ENCODE measurements around the gene PKP3. TPM values are rescaled to one million over a fixed set of nuclear protein-coding genes. Genes with fewer than 3 reads are reported as not detected.

Gene PKP3
- total and polyA plus RNA-seq, 12 donors, result 0.13 to 3.0 (median 0.72) TPM

DNA sequence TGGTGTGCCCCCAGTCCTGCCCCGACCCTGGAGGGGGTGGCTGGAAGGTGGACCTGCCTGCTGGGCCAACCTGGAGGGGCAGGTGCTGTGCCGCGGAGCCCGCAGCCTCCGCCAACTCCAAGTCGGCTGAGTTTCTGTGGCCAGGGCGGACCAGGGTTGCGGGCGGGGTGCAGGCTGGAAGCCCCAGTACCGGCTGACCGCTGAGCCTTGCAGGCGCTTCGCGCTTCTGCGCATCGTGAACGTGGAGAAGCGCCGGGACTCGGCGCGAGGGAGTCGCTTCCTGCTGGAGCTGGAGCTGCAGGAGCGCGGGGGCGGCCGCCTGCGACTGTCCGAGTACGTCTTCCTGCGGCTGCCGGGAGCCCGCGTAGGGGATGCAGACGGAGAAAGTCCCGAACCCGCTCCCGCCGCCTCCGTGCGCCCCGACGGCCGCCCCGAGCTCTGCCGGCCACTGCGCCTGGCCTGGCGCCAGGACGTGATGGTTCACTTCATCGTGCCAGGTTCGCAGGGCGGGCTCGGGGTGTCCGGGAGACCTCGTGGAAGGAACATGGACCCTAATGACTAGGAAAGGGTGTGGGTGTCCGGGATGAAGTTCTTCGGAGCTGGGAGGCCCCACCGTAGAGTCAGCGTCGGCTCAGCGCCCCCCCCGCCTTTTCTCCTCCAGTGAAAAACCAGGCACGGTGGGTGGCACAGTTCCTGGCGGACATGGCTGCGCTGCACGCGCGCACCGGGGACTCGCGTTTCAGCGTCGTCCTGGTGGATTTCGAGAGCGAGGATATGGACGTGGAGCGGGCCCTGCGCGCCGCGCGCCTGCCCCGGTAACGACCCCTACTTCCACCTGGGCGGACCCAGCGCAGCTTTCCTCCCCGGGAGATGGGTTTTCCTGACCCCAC is 14.6 kb upstream of the PKP3 start:
- Histone ChIP-seq H3K27me3 (peaks cover 0 to 62% (median 8%) of the 10 kb centered on the region in 7 donors), H3K4me3 (no peak overlapping the region), H3K27ac (no peak overlapping the region), H3K36me3 (no peaks in the 10 kb centered on the region), H3K4me1 (no peaks in the 10 kb centered on the region), H3K9me3 (no peaks in the 10 kb centered on the region)
- WGBS, 2 donors, result 84 to 91% methylated on average over 87 of the region's 87 CpGs
- peak in 1 of 2 donors; percentile 10 for DNase-seq
- TF ChIP-seq, protein P1, sequence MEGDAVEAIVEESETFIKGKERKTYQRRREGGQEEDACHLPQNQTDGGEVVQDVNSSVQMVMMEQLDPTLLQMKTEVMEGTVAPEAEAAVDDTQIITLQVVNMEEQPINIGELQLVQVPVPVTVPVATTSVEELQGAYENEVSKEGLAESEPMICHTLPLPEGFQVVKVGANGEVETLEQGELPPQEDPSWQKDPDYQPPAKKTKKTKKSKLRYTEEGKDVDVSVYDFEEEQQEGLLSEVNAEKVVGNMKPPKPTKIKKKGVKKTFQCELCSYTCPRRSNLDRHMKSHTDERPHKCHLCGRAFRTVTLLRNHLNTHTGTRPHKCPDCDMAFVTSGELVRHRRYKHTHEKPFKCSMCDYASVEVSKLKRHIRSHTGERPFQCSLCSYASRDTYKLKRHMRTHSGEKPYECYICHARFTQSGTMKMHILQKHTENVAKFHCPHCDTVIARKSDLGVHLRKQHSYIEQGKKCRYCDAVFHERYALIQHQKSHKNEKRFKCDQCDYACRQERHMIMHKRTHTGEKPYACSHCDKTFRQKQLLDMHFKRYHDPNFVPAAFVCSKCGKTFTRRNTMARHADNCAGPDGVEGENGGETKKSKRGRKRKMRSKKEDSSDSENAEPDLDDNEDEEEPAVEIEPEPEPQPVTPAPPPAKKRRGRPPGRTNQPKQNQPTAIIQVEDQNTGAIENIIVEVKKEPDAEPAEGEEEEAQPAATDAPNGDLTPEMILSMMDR (IDR thresholded peaks at IDR 0.05), result no peak
- ATAC-seq, result no peak
- intact Hi-C loops (cut with DNase I), result loop anchor here in 1 of 10 donors (10.0 kb wide), 1 partner anchor 125 kb away; no protein-coding TSS in a partner anchor

DNA sequence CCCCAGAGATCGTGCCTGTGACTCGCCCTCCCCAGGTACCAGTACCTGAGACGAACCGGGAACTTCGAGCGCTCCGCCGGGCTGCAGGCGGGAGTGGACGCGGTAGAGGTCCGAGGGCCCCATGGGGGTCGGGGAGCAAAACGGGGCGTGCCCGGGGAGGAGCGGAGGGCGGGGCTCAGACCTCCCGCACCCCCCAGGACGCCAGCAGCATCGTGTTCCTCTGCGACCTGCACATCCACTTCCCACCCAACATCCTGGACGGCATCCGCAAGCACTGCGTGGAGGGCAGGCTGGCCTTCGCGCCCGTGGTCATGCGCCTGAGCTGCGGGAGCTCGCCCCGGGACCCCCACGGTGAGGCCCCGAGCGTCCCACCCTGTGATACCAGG is 13.9 kb upstream of the PKP3 start:
- Histone ChIP-seq H3K36me3 (no peaks in the 10 kb centered on the region), H3K27me3 (peaks cover 0 to 62% (median 8%) of the 10 kb centered on the region in 7 donors), H3K27ac (no peak overlapping the region), H3K9me3 (no peaks in the 10 kb centered on the region), H3K4me3 (no peak overlapping the region), H3K4me1 (no peaks in the 10 kb centered on the region)
- no peak for ATAC-seq
- TF ChIP-seq, protein P1 (IDR thresholded peaks at IDR 0.05), result no peak
- WGBS, 2 donors, result 94 to 95% methylated on average over 35 of the region's 35 CpGs
- peak in 1 of 2 donors; percentile 10 for DNase-seq
- intact Hi-C loops (cut with DNase I), result no loop called here

DNA sequence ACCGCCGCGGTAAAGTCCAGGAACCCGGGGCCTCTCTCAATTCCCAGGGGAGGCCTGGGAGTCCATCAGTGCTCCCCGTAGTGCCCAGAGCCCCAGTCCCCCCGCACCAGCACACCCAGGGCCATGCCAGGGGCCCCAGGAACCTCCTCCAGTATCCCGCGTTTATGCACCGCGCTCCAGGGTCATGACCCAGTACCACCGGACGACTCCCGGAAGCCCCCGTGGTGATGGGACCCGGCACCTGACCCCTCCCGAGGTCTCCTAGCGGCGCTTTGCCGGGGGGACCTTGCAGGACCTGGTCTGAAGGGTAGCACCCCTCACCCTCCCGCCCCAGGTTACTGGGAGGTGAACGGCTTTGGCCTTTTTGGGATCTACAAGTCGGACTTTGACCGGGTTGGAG is 13.5 kb upstream of the PKP3 start:
- ATAC-seq, result no peak
- peaks cover 0 to 58% (median 8%) of the 10 kb centered on the region in 7 donors for H3K27me3 ChIP-seq
- TF ChIP-seq, protein P1 (IDR thresholded peaks at IDR 0.05), result no peak
- H3K4me1 ChIP-seq, result no peaks in the 10 kb centered on the region
- intact Hi-C loops (cut with DNase I), result no loop called here
- no peaks in the 10 kb centered on the region for H3K9me3 ChIP-seq
- WGBS, 2 donors, result 95% methylated on average over 23 of the region's 23 CpGs
- no peak overlapping the region for H3K4me3 ChIP-seq
- H3K36me3 ChIP-seq, result no peaks in the 10 kb centered on the region
- no peak overlapping the region for H3K27ac ChIP-seq
- DNase-seq, result peak in 1 of 2 donors; percentile 7

DNA sequence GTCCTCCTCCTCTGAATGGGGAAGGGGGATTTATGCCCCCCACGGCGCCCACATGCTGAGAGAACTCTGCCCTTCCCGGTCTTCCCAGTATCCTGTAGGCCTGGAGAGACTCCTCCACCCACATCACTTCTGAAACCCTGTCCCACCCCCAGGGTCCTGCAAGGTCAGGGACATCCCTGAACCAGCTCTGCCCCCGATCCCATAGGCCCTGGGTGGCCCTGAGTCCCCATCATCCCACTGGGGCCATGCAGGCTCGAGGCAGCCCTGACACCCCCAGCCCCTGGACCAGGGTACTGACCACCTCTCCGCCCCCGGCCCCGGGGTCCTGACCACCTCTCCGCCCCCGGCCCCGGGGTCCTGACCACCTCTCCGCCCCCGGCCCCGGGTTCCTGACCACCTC is 13.0 kb upstream of the PKP3 start:
- no peak overlapping the region for H3K27ac ChIP-seq
- H3K9me3 ChIP-seq, result peaks cover 0 to 2% (median 0%) of the 10 kb centered on the region in 11 donors
- H3K4me1 ChIP-seq, result no peaks in the 10 kb centered on the region
- intact Hi-C loops (cut with DNase I), result no loop called here
- ATAC-seq, result no peak
- peaks cover 0 to 57% (median 8%) of the 10 kb centered on the region in 7 donors for H3K27me3 ChIP-seq
- H3K36me3 ChIP-seq, result no peaks in the 10 kb centered on the region
- TF ChIP-seq, protein P1 (IDR thresholded peaks at IDR 0.05), result no peak
- 88 to 91% methylated on average over 9 to 14 of the region's 14 CpGs for WGBS, 2 donors
- H3K4me3 ChIP-seq, result no peak overlapping the region
- peak in 1 of 2 donors; percentile 7 for DNase-seq

Measured in heart right ventricle (tissue), 16 donors.